NCI-H526 (cell line): ENCODE results near the gene KCNH6.

Experiments
- DNase-seq, 2 experiments: peaks; one replicate each; lab custom pipeline; 2025; lab: John Stamatoyannopoulos, UW

Gene KCNH6

GRCh38 chr17:63534816-63535455 lies 11.8 kb downstream of the KCNH6 start:
- no peak for DNase-seq

- DNase-seq, result no peak
Observed at GRCh38 chr17:63535640-63536039, 12.5 kb downstream of the KCNH6 start.

GRCh38 chr17:63537001-63537400 lies 13.8 kb downstream of the KCNH6 start:
- no peak for DNase-seq

GRCh38 chr17:63537991-63538692 lies 15.0 kb downstream of the KCNH6 start:
- DNase-seq, result peak; percentile 21 to 76

GRCh38 chr17:63538693-63539595 lies 15.8 kb downstream of the KCNH6 start:
- no peak for DNase-seq

- DNase-seq, result no peak
Observed at GRCh38 chr17:63540590-63540989, 17.4 kb downstream of the KCNH6 start.

- no peak for DNase-seq
Observed at GRCh38 chr17:63542218-63542545, 19.0 kb downstream of the KCNH6 start.

GRCh38 chr17:63542942-63543821 lies 20.0 kb downstream of the KCNH6 start:
- DNase-seq, result peak in 1 of 2 experiments; percentile 24

GRCh38 chr17:63543822-63544420 lies 20.8 kb downstream of the KCNH6 start:
- no peak for DNase-seq

GRCh38 chr17:63544467-63545301 lies 21.5 kb downstream of the KCNH6 start:
- no peak for DNase-seq

GRCh38 chr17:63546308-63547082 lies 23.3 kb downstream of the KCNH6 start:
- no peak for DNase-seq

GRCh38 chr17:63547083-63547523 lies 23.9 kb downstream of the KCNH6 start:
- DNase-seq, result no peak

- peak in 1 of 2 experiments; percentile 50 for DNase-seq
Observed at GRCh38 chr17:63549289-63549945, 26.3 kb downstream of the KCNH6 start.

GRCh38 chr17:63549946-63550816 lies 27.0 kb downstream of the KCNH6 start, which contains the start of gene DCAF7:
Gene DCAF7, plus strand, starts transcription at chr17:63550477. Its CDS starts 201 bp downstream, at chr17:63550678.
- DNase-seq, result peak; percentile 99

- DNase-seq, result peak; percentile 29 to 59
Observed at GRCh38 chr17:63550817-63551639, 27.9 kb downstream of the KCNH6 start.

- DNase-seq, result no peak
Observed at GRCh38 chr17:63552211-63552610, 29.1 kb downstream of the KCNH6 start.
